ENCODE data around the gene SCGN. TPM values are rescaled to one million over a fixed set of nuclear protein-coding genes. Genes with fewer than 3 reads are reported as not detected.

The SCGN gene
- polyA plus RNA-seq, 3 donors, result 0.77 to 16.8 (median 1.8) TPM

GRCh38 chr6:25704001-25704400, 52.0 kb downstream of the SCGN start:
- no peak overlapping the region for H3K27ac ChIP-seq (ENCODE audit: low read depth, low read length)
- 56 to 79% (median 62%) methylated on average over 3 of the region's 3 CpGs for WGBS, 3 donors

GRCh38 chr6:25706314-25707014, 54.4 kb downstream of the SCGN start:
- no peak overlapping the region for H3K27ac ChIP-seq (ENCODE audit: low read depth, low read length)
- 82 to 88% (median 84%) methylated on average over 6 of the region's 6 CpGs for WGBS, 3 donors

- 88 to 95% (median 90%) methylated on average over 10 of the region's 10 CpGs for WGBS, 3 donors
- no peak overlapping the region for H3K27ac ChIP-seq (ENCODE audit: low read depth, low read length)
Observed at GRCh38 chr6:25709761-25710160, 57.7 kb downstream of the SCGN start.

DNA sequence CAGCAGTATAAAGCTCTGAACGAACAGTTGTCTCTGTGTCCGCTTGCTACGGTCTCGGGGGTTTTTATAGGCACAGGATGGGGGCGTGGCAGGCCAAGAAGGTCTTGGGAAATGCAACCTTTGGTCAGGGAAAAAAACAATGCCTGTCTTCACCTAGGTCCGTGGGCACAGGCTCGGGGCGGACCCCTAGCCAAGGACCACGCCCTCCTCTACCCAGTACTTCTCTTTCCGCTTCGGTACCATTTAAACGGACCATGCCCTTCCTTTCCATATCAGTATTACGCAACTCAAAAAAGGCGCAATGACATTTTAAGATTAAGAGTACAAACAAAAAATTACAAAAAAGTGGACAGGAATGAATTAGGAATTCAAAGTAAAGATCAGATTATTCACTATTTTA, 58.3 kb downstream of the SCGN start:
- 76 to 83% (median 78%) methylated on average over 14 of the region's 14 CpGs for WGBS, 3 donors
- H3K27ac ChIP-seq (ENCODE audit: low read depth, low read length), result no peak overlapping the region

GRCh38 chr6:25713824-25714223, 61.8 kb downstream of the SCGN start:
- WGBS, 3 donors, result 57 to 72% (median 68%) methylated on average over 1 of the region's 1 CpG
- no peak overlapping the region for H3K27ac ChIP-seq (ENCODE audit: low read depth, low read length)

GRCh38 chr6:25714765-25715164, 62.8 kb downstream of the SCGN start:
- H3K27ac ChIP-seq (ENCODE audit: low read depth, low read length), result no peak overlapping the region
- WGBS, 3 donors, result 45 to 62% (median 45%) methylated on average over 3 of the region's 3 CpGs

DNA sequence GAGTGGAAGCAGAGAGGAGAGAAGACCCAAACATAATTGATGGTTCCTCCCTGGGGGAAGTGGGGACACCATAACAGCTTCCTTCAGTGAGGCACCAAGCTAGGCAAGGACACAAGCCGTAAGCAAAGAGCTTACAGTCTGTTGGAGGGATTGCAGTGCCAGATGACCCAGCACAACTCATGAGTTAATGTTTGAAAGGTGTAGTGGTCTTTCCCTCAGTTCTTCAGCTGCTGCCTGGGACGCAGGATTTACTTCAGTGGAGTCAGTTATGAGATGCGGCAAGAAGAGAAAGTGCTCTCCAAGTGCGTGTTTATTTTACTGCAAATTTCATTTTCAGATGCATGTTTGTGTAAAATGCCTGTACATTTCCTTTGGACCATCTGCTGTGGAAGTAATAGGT, 63.8 kb downstream of the SCGN start:
- H3K27ac ChIP-seq (ENCODE audit: low read depth, low read length), result no peak overlapping the region
- 82 to 86% (median 84%) methylated on average over 4 of the region's 4 CpGs for WGBS, 3 donors

- no peak overlapping the region for H3K27ac ChIP-seq (ENCODE audit: low read depth, low read length)
- 27 to 59% (median 53%) methylated on average over 6 of the region's 6 CpGs for WGBS, 3 donors
Observed at GRCh38 chr6:25717866-25718740, 66.1 kb downstream of the SCGN start.

- 93 to 94% (median 93%) methylated on average over 37 of the region's 37 CpGs for WGBS, 3 donors
- H3K27ac ChIP-seq (ENCODE audit: low read depth, low read length), result no peak overlapping the region
Observed at GRCh38 chr6:25726122-25726911, 74.3 kb downstream of the SCGN start.

DNA sequence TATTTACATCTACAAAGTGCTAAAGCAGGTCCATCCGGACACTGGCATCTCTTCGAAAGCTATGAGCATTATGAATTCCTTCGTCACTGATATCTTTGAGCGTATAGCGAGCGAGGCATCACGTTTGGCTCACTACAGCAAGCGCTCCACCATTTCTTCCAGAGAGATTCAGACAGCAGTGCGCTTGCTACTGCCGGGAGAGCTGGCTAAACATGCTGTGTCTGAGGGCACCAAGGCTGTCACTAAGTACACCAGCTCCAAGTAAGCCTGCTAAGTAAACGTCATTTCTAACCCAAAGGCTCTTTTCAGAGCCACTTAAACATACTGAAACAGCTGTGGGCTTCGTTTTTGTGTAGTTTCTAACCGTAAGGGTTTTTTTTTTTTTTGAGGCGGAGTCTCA, 75.0 kb downstream of the SCGN start:
- H3K27ac ChIP-seq (ENCODE audit: low read depth, low read length), result no peak overlapping the region
- WGBS, 3 donors, result 85 to 91% (median 89%) methylated on average over 14 of the region's 14 CpGs

- 89 to 100% (median 93%) methylated on average over 3 of the region's 3 CpGs for WGBS, 3 donors
Observed at GRCh38 chr6:25730907-25731306, 78.9 kb downstream of the SCGN start.

DNA sequence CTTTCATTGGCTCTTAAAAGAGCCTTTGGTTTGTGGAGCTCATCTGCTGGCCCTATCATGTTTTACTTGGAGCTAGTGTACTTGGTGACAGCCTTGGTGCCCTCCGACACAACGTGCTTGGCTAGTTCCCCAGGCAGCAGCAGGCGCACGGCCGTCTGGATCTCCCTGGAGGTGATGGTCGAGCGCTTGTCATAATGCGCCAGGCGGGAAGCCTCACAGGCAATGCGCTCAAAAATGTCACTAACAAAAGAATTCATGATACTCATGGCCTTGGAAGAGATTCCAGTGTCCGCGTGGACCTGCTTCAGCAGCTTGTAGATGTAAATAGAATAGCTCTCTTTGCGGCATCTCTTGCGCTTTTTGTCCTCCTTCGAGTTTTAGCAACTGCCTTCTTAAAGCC, 79.7 kb downstream of the SCGN start:
- 93 to 95% (median 93%) methylated on average over 15 of the region's 15 CpGs for WGBS, 3 donors
- no peak overlapping the region for H3K27ac ChIP-seq (ENCODE audit: low read depth, low read length)

More at GRCh38 chr6:25730907-25731306, 78.9 kb downstream of the SCGN start:
- no peak overlapping the region for H3K27ac ChIP-seq (ENCODE audit: low read depth, low read length)

- WGBS, 3 donors, result 43 to 58% (median 50%) methylated on average over 30 of the region's 30 CpGs
- no peak overlapping the region for H3K27ac ChIP-seq (ENCODE audit: low read depth, low read length)
Observed at GRCh38 chr6:25732468-25733198, 80.6 kb downstream of the SCGN start.

GRCh38 chr6:25735261-25735660, 83.2 kb downstream of the SCGN start:
- H3K27ac ChIP-seq (ENCODE audit: low read depth, low read length), result no peak overlapping the region

DNA sequence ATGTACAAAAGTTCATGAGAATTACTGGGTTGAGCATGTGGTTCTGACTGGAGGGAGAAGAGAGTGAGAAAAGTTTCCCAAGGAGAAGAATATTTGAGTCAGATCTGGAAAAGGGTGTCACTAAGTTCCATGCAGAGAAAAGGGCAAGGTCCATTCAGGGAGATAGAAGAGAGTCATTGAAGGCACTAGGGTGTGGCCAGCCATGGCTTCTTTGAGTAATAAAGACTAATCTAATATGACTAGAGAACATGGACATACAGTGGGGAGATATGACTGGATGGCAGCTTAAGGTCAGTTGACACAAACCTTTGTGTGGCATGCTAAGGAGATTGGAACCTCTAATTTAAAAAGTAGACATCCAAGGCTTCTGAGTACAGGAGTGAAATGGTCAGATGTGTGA, 91.9 kb downstream of the SCGN start:
- H3K27ac ChIP-seq (ENCODE audit: low read depth, low read length), result no peak overlapping the region

GRCh38 chr6:25745836-25746235, 93.8 kb downstream of the SCGN start:
- no peak overlapping the region for H3K27ac ChIP-seq (ENCODE audit: low read depth, low read length)
- 73 to 81% (median 79%) methylated on average over 4 of the region's 4 CpGs for WGBS, 3 donors

- H3K27ac ChIP-seq (ENCODE audit: low read depth, low read length), result no peak overlapping the region
- WGBS, 3 donors, result 75 to 85% (median 82%) methylated on average over 1 of the region's 1 CpG
Observed at GRCh38 chr6:25746968-25747367, 95.0 kb downstream of the SCGN start.

DNA sequence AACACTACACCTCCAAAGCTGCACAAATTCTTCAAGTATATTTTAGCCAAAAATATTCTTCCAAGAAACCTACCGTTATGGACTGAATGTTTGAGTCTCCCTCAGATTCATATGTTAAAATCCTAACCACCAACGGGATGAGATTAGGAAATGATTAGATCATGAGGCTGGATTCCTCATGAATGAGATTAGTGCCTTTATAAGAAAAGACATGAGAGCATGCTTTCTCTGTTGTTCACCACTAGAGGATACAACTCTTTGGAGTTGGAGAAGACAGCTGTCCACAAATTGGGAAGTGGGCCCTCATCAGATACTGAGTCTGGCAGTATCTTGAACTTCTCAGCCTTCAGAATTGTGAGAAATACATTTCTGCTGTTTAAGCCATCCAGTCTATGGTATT, 95.5 kb downstream of the SCGN start:
- H3K27ac ChIP-seq (ENCODE audit: low read depth, low read length), result no peak overlapping the region
- 90 to 96% (median 92%) methylated on average over 2 of the region's 2 CpGs for WGBS, 3 donors

- H3K27ac ChIP-seq (ENCODE audit: low read depth, low read length), result no peak overlapping the region
Observed at GRCh38 chr6:25748049-25748448, 96.0 kb downstream of the SCGN start.

All from adipose tissue (tissue), 3 donors.